Activated CD4-positive, alpha-beta T cell treated with anti-CD3 and anti-CD28 coated beads, Interleukin-2, amount 10 ng/mL, durations not matched to agents 24 days and 14 days (primary cell): ENCODE measurements around the gene UTS2. TPM values are rescaled to one million over a fixed set of nuclear protein-coding genes. Genes with fewer than 3 reads are reported as not detected.

Source experiments
- DNase-seq: peaks from one replicate; pipeline ENCODE4 v3.0.0; 2022
- H3K27ac Mint-ChIP-seq: one replicate; pipeline ENCODE4 v1.8.0; 2022; ENCODE audit warnings: mild to moderate bottlenecking, mixed read lengths
- H3K27me3 Mint-ChIP-seq: one replicate; pipeline ENCODE4 v1.8.0; 2022; ENCODE audit warnings: mixed read lengths
- H3K36me3 Mint-ChIP-seq: one replicate; pipeline ENCODE4 v1.8.0; 2022; ENCODE audit warnings: low read depth, mild to moderate bottlenecking, mixed read lengths
- H3K4me1 Mint-ChIP-seq: one replicate; pipeline ENCODE4 v1.8.0; 2021; ENCODE audit warnings: mixed read lengths
- H3K4me3 Mint-ChIP-seq: one replicate; pipeline ENCODE4 v1.8.0; 2022; ENCODE audit warnings: mild to moderate bottlenecking, moderate library complexity, mixed read lengths
- H3K9me3 Mint-ChIP-seq: one replicate; pipeline ENCODE4 v1.8.0; 2021; ENCODE audit warnings: mixed read lengths
- intact Hi-C: fragments of 100-400 bp; cut with micrococcal nuclease; formaldehyde crosslinking; loops from one replicate; pipeline ENCODE4 v1.15.1; 2023
- total RNA-seq: library from RNA; stranded (reverse); gene quantifications from 2 replicates; pipeline ENCODE4 v1.2.3, GENCODE V29; 2022

The UTS2 gene
- total RNA-seq, 1 donor from 2014 or later, result not detected

GRCh38 chr1:7813677-7814373, 39.0 kb downstream of the UTS2 start:
- Mint-ChIP-seq H3K27ac (no peak overlapping the region), H3K4me3 (no peak overlapping the region), H3K36me3 (peaks cover 14% of the 10 kb centered on the region), H3K9me3 (peaks cover 14% of the 10 kb centered on the region), H3K4me1 (no peaks in the 10 kb centered on the region), H3K27me3 (no peaks in the 10 kb centered on the region)
- intact Hi-C loops, result no loop called here
- no peak for DNase-seq

GRCh38 chr1:7811476-7811875, 41.4 kb downstream of the UTS2 start:
- intact Hi-C loops, result no loop called here
- H3K27me3 Mint-ChIP-seq, result no peaks in the 10 kb centered on the region

GRCh38 chr1:7810395-7810794, 42.5 kb downstream of the UTS2 start:
- Mint-ChIP-seq H3K4me1 (no peaks in the 10 kb centered on the region), H3K27ac (no peak overlapping the region), H3K36me3 (peaks cover 14% of the 10 kb centered on the region), H3K4me3 (no peak overlapping the region), H3K9me3 (peaks cover 14% of the 10 kb centered on the region), H3K27me3 (no peaks in the 10 kb centered on the region)
- DNase-seq, result no peak
- intact Hi-C loops, result no loop called here

More at GRCh38 chr1:7811476-7811875, 41.4 kb downstream of the UTS2 start:
- Mint-ChIP-seq H3K27ac (no peak overlapping the region), H3K4me3 (no peak overlapping the region), H3K4me1 (no peaks in the 10 kb centered on the region), H3K9me3 (peaks cover 14% of the 10 kb centered on the region), H3K36me3 (peaks cover 14% of the 10 kb centered on the region)
- no peak for DNase-seq

- H3K36me3 Mint-ChIP-seq, result peaks cover 13% of the 10 kb centered on the region
- intact Hi-C loops, result loop anchor here (5.0 kb wide), 1 partner anchor 93 kb away; no protein-coding TSS in a partner anchor
- no peaks in the 10 kb centered on the region for H3K4me1 Mint-ChIP-seq
- H3K9me3 Mint-ChIP-seq, result peaks cover 10% of the 10 kb centered on the region
- H3K27ac Mint-ChIP-seq, result no peak overlapping the region
- no peak overlapping the region for H3K4me3 Mint-ChIP-seq
- no peaks in the 10 kb centered on the region for H3K27me3 Mint-ChIP-seq
- no peak for DNase-seq
Measured at GRCh38 chr1:7809742-7810141, 43.1 kb downstream of the UTS2 start.

- Mint-ChIP-seq H3K4me1 (no peaks in the 10 kb centered on the region), H3K27me3 (no peaks in the 10 kb centered on the region), H3K36me3 (peaks cover 6% of the 10 kb centered on the region), H3K27ac (no peak overlapping the region), H3K4me3 (no peak overlapping the region), H3K9me3 (peaks cover 3% of the 10 kb centered on the region)
- intact Hi-C loops, result loop anchor here (5.0 kb wide), 1 partner anchor 94 kb away; no protein-coding TSS in a partner anchor
- no peak for DNase-seq
Measured at GRCh38 chr1:7808253-7808844, 44.5 kb downstream of the UTS2 start.

GRCh38 chr1:7805460-7805859, 47.4 kb downstream of the UTS2 start:
- Mint-ChIP-seq H3K9me3 (no peaks in the 10 kb centered on the region), H3K27ac (no peak overlapping the region), H3K36me3 (no peaks in the 10 kb centered on the region), H3K27me3 (no peaks in the 10 kb centered on the region), H3K4me3 (no peak overlapping the region), H3K4me1 (no peaks in the 10 kb centered on the region)
- DNase-seq, result no peak
- intact Hi-C loops, result loop anchor here (5.0 kb wide), 1 partner anchor 97 kb away; no protein-coding TSS in a partner anchor

Other genes starting within 250 kb of the UTS2 start
- 23.8 and 24.7 TPM in 2 replicates for gene VAMP3, start 81.8 kb downstream of the UTS2 start, total RNA-seq
- 4.2 and 4.8 TPM in 2 replicates for gene PER3, start 68.8 kb downstream of the UTS2 start, total RNA-seq
- gene TNFRSF9, start 87.8 kb upstream of the UTS2 start, total RNA-seq, result 30.5 and 30.9 TPM in 2 replicates
- 409 and 426 TPM in 2 replicates for gene PARK7, start 108.6 kb upstream of the UTS2 start, total RNA-seq
- gene ERRFI1, start 173.2 kb upstream of the UTS2 start, total RNA-seq, result 2.0 TPM in 2 replicates